ENCODE measurements around the gene JPH4.

The JPH4 gene

GRCh38 chr14:23556700-23557440, 21.7 kb downstream of the JPH4 start:
- TF ChIP-seq, protein P1, sequence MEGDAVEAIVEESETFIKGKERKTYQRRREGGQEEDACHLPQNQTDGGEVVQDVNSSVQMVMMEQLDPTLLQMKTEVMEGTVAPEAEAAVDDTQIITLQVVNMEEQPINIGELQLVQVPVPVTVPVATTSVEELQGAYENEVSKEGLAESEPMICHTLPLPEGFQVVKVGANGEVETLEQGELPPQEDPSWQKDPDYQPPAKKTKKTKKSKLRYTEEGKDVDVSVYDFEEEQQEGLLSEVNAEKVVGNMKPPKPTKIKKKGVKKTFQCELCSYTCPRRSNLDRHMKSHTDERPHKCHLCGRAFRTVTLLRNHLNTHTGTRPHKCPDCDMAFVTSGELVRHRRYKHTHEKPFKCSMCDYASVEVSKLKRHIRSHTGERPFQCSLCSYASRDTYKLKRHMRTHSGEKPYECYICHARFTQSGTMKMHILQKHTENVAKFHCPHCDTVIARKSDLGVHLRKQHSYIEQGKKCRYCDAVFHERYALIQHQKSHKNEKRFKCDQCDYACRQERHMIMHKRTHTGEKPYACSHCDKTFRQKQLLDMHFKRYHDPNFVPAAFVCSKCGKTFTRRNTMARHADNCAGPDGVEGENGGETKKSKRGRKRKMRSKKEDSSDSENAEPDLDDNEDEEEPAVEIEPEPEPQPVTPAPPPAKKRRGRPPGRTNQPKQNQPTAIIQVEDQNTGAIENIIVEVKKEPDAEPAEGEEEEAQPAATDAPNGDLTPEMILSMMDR (IDR thresholded peaks at IDR 0.05): no peak
- TF ChIP-seq ZFX (IDR thresholded peaks at IDR 0.05; ENCODE audit: borderline replicate concordance): no peak
- H3K27ac ChIP-seq: peak overlapping the region; percentile 88

- peak within 1 kb of the TSS; percentile 88 for H3K27ac ChIP-seq
- TF ChIP-seq, protein P1 (IDR thresholded peaks at IDR 0.05): no peak
- no peak for TF ChIP-seq ZFX (IDR thresholded peaks at IDR 0.05; ENCODE audit: borderline replicate concordance)
Measured at GRCh38 chr14:23555882-23556699, 22.5 kb downstream of the JPH4 start, which contains the start of gene THTPA. THTPA (plus strand) TSS chr14:23556271; CDS start chr14:23556758, 487 bp downstream.

- H3K27ac ChIP-seq: peak overlapping the region; percentile 88
- TF ChIP-seq, protein P1 (IDR thresholded peaks at IDR 0.05): no peak
- TF ChIP-seq ZFX (IDR thresholded peaks at IDR 0.05; ENCODE audit: borderline replicate concordance): no peak
Measured at GRCh38 chr14:23555533-23555881, 23.1 kb downstream of the JPH4 start.

- TF ChIP-seq ZFX (IDR thresholded peaks at IDR 0.05; ENCODE audit: borderline replicate concordance): no peak
- TF ChIP-seq, protein P1 (IDR thresholded peaks at IDR 0.05): no peak
- H3K27ac ChIP-seq: peak within 1 kb of the TSS; percentile 71
Measured at GRCh38 chr14:23551266-23552028, 27.1 kb downstream of the JPH4 start, which contains the start of gene ZFHX2. ZFHX2 (minus strand) TSS chr14:23551765; CDS start chr14:23535325, 16,440 bp downstream.

- peak overlapping the region; percentile 71 for H3K27ac ChIP-seq
Measured at GRCh38 chr14:23550812-23551265, 27.8 kb downstream of the JPH4 start.

GRCh38 chr14:23550131-23550811, 28.3 kb downstream of the JPH4 start:
- TF ChIP-seq, protein P1 (IDR thresholded peaks at IDR 0.05): no peak
- TF ChIP-seq ZFX (IDR thresholded peaks at IDR 0.05; ENCODE audit: borderline replicate concordance): no peak
- H3K27ac ChIP-seq: no peak overlapping the region; the same call in 1 of the 2 replicates

More at GRCh38 chr14:23550812-23551265, 27.8 kb downstream of the JPH4 start:
- TF ChIP-seq, protein P1 (IDR thresholded peaks at IDR 0.05): no peak
- no peak for TF ChIP-seq ZFX (IDR thresholded peaks at IDR 0.05; ENCODE audit: borderline replicate concordance)
